GM23338 (cell line): Measurements from ENCODE around the gene MMADHC. TPM values are rescaled to one million over a fixed set of nuclear protein-coding genes. Genes with fewer than 3 reads are reported as not detected.

ENCODE experiments used
- ATAC-seq: fragments of 200-7000 bp; cut with Tn5 transposase; 3 replicates; pipeline ENCODE4 v1.9.1; 2020
- DNase-seq: peaks from one replicate; pipeline ENCODE4 v3.0.0-alpha.2; 2015; ENCODE audit warnings: low spot score
- H2AFZ ChIP-seq: fragments of 200-600 bp; sonication (generic); 2 replicates; pipeline ENCODE4 v1.8.0; 2016; ENCODE audit warnings: antibody characterized with exemption, mild to moderate bottlenecking, moderate library complexity
- H3F3A ChIP-seq: fragments of 200-600 bp; sonication (generic); replicated peaks from 2 replicates; pipeline ENCODE4 v1.8.0; 2017; ENCODE audit warnings: antibody characterized with exemption, mixed run types, low read depth
- H3K27ac ChIP-seq: fragments of 200-600 bp; sonication (generic); 2 replicates; pipeline ENCODE4 v1.6.1; 2016; ENCODE audit warnings: low read depth
- H3K27me3 ChIP-seq: fragments of 200-600 bp; sonication (generic); 2 replicates; pipeline ENCODE4 v1.8.0; 2016; ENCODE audit warnings: mild to moderate bottlenecking, mixed run types, moderate library complexity; ENCODE audit not compliant: insufficient read depth
- H3K36me3 ChIP-seq: fragments of 200-600 bp; sonication (generic); 2 replicates; pipeline ENCODE4 v1.8.0; 2016; ENCODE audit warnings: mild to moderate bottlenecking; ENCODE audit not compliant: insufficient read depth
- H3K4me1 ChIP-seq: fragments of 200-600 bp; sonication (generic); 2 replicates; pipeline ENCODE4 v1.8.0; 2016; ENCODE audit warnings: mild to moderate bottlenecking, moderate library complexity; ENCODE audit not compliant: insufficient read depth
- H3K4me2 ChIP-seq: fragments of 200-600 bp; sonication (generic); 2 replicates; pipeline ENCODE4 v1.7.1; 2017; ENCODE audit warnings: mixed run types
- H3K4me3 ChIP-seq: fragments of 200-600 bp; sonication (generic); 2 replicates; pipeline ENCODE4 v1.6.1; 2016; ENCODE audit warnings: mixed run types
- H3K79me2 ChIP-seq: fragments of 200-600 bp; sonication (generic); replicated peaks from 2 replicates; pipeline ENCODE4 v1.8.0; 2017; ENCODE audit warnings: mild to moderate bottlenecking; ENCODE audit not compliant: insufficient read depth
- H3K9me2 ChIP-seq: fragments of 200-600 bp; sonication (generic); 2 replicates; pipeline ENCODE4 v1.8.0; 2017; ENCODE audit not compliant: insufficient read depth
- H4K20me1 ChIP-seq: fragments of 200-600 bp; sonication (generic); replicated peaks from 2 replicates; pipeline ENCODE4 v1.8.0; 2017; ENCODE audit warnings: mild to moderate bottlenecking; ENCODE audit not compliant: insufficient read depth
- H3K27ac Mint-ChIP-seq: 2 replicates; pipeline ENCODE4 v1.8.0; 2020; ENCODE audit warnings: inconsistent platforms, mild to moderate bottlenecking, moderate library complexity, mixed read lengths
- H3K27me3 Mint-ChIP-seq: 3 replicates; pipeline ENCODE4 v1.8.0; 2022; ENCODE audit warnings: low read depth, mild to moderate bottlenecking, moderate library complexity, mixed read lengths, inconsistent platforms; ENCODE audit not compliant: insufficient read depth, poor library complexity
- H3K36me3 Mint-ChIP-seq: 3 replicates; pipeline ENCODE4 v1.8.0; 2021; ENCODE audit warnings: low read depth, mild to moderate bottlenecking, inconsistent platforms, moderate library complexity, mixed read lengths
- H3K4me1 Mint-ChIP-seq: 3 replicates; pipeline ENCODE4 v1.8.0; 2020; ENCODE audit warnings: mild to moderate bottlenecking, inconsistent platforms, mixed read lengths
- H3K4me3 Mint-ChIP-seq: 3 replicates; pipeline ENCODE4 v1.8.0; 2021; ENCODE audit warnings: moderate library complexity, mild to moderate bottlenecking, inconsistent platforms, mixed read lengths
- H3K9me3 Mint-ChIP-seq: 3 replicates; pipeline ENCODE4 v1.8.0; 2020; ENCODE audit warnings: moderate library complexity, mild to moderate bottlenecking, inconsistent platforms, mixed read lengths
- CREB1 ChIP-seq: fragments of 250-450 bp; sonication (Bioruptor Pico); IDR thresholded peaks from 2 replicates; pipeline ENCODE4 v1.5.0; 2020; ENCODE audit warnings: low read depth, mild to moderate bottlenecking, moderate library complexity
- EZH2 ChIP-seq: fragments of 200-600 bp; sonication (generic); IDR thresholded peaks from one replicate; pipeline ENCODE4 v1.8.0; 2017; ENCODE audit warnings: antibody characterized with exemption, mild to moderate bottlenecking, low read depth; ENCODE audit not compliant: unreplicated experiment
- EZH2phosphoT487 ChIP-seq: fragments of 200-600 bp; sonication (generic); IDR thresholded peaks from one replicate; pipeline ENCODE4 v1.8.1; 2018; ENCODE audit warnings: antibody characterized with exemption; ENCODE audit not compliant: unreplicated experiment
- JUNB ChIP-seq: IDR thresholded peaks from one replicate; pipeline ENCODE4 v1.6.1; 2016; ENCODE audit warnings: antibody characterized with exemption; ENCODE audit not compliant: unreplicated experiment
- NANOG ChIP-seq: IDR thresholded peaks from 2 replicates; pipeline ENCODE4 v1.6.1; 2016; ENCODE audit warnings: antibody characterized with exemption, borderline replicate concordance
- POLR2AphosphoS5 ChIP-seq: IDR thresholded peaks from 2 replicates; pipeline ENCODE4 v1.6.1; 2016; ENCODE audit warnings: antibody characterized with exemption, low read depth
- STAT1 ChIP-seq: IDR thresholded peaks from one replicate; pipeline ENCODE4 v1.6.1; 2016; ENCODE audit warnings: antibody characterized with exemption; ENCODE audit not compliant: unreplicated experiment
- ZNF114 ChIP-seq: fragments of 250-450 bp; sonication (Bioruptor Pico); IDR thresholded peaks from 2 replicates; pipeline ENCODE4 v1.5.0; 2020; ENCODE audit warnings: mild to moderate bottlenecking, moderate library complexity
- polyA plus RNA-seq: library from polyadenylated mRNA; unstranded; fragments of >200 nt; fragmentation: Nextera tagmentation; extraction: Ambion mirVana; gene quantifications from 2 replicates; pipeline ENCODE4 v1.2.1, GENCODE V29; 2016
- total RNA-seq: library from RNA; depleted of rRNA; stranded (reverse); fragments of >200 nt; shearing (Covaris generic); gene quantifications from 2 replicates; pipeline ENCODE4 v1.2.3, GENCODE V29; 2014
- TF ChIP-seq, protein P1 (sequence below), 2 experiments: fragments of 200-600 bp in 1 of 2; sonication (generic) in 1 of 2; conservative IDR thresholded peaks; 2 replicates each; pipeline versions ENCODE4 v1.5.1 to v1.6.1; 2016 to 2017; ENCODE audit warnings: antibody characterized with exemption in 2 of 2, low read depth in 2 of 2, mild to moderate bottlenecking in 2 of 2, moderate library complexity in 1 of 2
- TF ChIP-seq, protein P2 (sequence below): IDR thresholded peaks from 2 replicates; pipeline ENCODE4 v1.6.1; 2016; ENCODE audit warnings: antibody characterized with exemption
- TF ChIP-seq, protein P3 (sequence below): IDR thresholded peaks from one replicate; pipeline ENCODE4 v1.6.1; 2018; ENCODE audit warnings: antibody characterized with exemption; ENCODE audit not compliant: unreplicated experiment

MMADHC gene
- total and polyA plus RNA-seq, 2 experiments from 2014 or later, result 135 to 163 TPM

DNA sequence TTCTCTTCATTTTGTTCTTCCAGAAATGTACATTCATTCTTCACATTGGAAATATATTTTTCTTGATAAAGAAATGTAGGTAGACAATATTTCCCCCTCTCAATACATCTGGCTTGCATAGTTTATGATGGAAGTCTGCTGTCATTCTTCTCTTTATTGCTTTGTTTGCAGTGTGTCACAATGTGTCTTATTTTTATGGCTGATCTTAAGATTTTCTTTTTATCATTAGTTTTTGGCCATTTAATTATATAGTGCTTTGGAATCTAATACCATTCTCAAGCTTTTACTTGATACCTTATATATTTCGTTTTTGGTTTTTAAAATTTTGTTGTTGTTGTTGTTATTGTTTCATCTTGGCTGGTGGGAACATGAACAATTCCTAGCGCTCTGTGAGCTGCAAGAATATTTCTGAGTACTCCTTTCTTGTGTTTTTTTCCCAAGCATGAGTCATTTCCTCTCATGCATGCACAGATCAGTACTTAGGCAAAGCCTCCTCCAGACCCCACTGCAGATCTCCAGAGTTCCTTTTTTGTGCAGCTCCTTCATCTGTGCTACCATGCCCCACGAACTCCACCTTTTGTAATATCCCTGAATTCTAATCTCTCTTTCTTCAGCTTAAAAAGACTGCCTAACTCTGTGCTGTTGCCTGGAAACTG, 13.7 kb upstream of the MMADHC start:
- H3K4me2 ChIP-seq, result no peak overlapping the region
- H3K4me1 ChIP-seq, result no peaks in the 10 kb centered on the region
- no peaks in the 10 kb centered on the region for H4K20me1 ChIP-seq
- Mint-ChIP-seq H3K4me1 (peaks cover 7% of the 10 kb centered on the region; the same call in 2 of the 3 replicates), H3K4me3 (no peak overlapping the region), H3K9me3 (peaks cover 13% of the 10 kb centered on the region), H3K36me3 (peaks cover 5% of the 10 kb centered on the region; the same call in 2 of the 3 replicates), H3K27ac (no peak overlapping the region), H3K27me3 (peaks cover 1% of the 10 kb centered on the region)
- no peaks in the 10 kb centered on the region for H3K36me3 ChIP-seq
- TF ChIP-seq ZNF114 (CRISPR knock-in tag) (no peak), STAT1 (no peak), CREB1 (CRISPR knock-in tag) (no peak), JUNB (no peak), EZH2phosphoT487 (no peak), POLR2AphosphoS5 (no peak), NANOG (no peak), EZH2 (no peak)
- TF ChIP-seq, protein P1, sequence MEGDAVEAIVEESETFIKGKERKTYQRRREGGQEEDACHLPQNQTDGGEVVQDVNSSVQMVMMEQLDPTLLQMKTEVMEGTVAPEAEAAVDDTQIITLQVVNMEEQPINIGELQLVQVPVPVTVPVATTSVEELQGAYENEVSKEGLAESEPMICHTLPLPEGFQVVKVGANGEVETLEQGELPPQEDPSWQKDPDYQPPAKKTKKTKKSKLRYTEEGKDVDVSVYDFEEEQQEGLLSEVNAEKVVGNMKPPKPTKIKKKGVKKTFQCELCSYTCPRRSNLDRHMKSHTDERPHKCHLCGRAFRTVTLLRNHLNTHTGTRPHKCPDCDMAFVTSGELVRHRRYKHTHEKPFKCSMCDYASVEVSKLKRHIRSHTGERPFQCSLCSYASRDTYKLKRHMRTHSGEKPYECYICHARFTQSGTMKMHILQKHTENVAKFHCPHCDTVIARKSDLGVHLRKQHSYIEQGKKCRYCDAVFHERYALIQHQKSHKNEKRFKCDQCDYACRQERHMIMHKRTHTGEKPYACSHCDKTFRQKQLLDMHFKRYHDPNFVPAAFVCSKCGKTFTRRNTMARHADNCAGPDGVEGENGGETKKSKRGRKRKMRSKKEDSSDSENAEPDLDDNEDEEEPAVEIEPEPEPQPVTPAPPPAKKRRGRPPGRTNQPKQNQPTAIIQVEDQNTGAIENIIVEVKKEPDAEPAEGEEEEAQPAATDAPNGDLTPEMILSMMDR (conservative IDR thresholded peaks at IDR 0.05; ENCODE audit: low read depth in 2 of 2), result no peak
- TF ChIP-seq, protein P2, sequence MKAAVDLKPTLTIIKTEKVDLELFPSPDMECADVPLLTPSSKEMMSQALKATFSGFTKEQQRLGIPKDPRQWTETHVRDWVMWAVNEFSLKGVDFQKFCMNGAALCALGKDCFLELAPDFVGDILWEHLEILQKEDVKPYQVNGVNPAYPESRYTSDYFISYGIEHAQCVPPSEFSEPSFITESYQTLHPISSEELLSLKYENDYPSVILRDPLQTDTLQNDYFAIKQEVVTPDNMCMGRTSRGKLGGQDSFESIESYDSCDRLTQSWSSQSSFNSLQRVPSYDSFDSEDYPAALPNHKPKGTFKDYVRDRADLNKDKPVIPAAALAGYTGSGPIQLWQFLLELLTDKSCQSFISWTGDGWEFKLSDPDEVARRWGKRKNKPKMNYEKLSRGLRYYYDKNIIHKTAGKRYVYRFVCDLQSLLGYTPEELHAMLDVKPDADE, result no peak
- TF ChIP-seq, protein P3, sequence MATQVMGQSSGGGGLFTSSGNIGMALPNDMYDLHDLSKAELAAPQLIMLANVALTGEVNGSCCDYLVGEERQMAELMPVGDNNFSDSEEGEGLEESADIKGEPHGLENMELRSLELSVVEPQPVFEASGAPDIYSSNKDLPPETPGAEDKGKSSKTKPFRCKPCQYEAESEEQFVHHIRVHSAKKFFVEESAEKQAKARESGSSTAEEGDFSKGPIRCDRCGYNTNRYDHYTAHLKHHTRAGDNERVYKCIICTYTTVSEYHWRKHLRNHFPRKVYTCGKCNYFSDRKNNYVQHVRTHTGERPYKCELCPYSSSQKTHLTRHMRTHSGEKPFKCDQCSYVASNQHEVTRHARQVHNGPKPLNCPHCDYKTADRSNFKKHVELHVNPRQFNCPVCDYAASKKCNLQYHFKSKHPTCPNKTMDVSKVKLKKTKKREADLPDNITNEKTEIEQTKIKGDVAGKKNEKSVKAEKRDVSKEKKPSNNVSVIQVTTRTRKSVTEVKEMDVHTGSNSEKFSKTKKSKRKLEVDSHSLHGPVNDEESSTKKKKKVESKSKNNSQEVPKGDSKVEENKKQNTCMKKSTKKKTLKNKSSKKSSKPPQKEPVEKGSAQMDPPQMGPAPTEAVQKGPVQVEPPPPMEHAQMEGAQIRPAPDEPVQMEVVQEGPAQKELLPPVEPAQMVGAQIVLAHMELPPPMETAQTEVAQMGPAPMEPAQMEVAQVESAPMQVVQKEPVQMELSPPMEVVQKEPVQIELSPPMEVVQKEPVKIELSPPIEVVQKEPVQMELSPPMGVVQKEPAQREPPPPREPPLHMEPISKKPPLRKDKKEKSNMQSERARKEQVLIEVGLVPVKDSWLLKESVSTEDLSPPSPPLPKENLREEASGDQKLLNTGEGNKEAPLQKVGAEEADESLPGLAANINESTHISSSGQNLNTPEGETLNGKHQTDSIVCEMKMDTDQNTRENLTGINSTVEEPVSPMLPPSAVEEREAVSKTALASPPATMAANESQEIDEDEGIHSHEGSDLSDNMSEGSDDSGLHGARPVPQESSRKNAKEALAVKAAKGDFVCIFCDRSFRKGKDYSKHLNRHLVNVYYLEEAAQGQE, result no peak
- DNase-seq (no peak), ATAC-seq (no peak)
- no peaks in the 10 kb centered on the region for H3K9me2 ChIP-seq
- H2AFZ ChIP-seq, result no peak overlapping the region
- H3K27me3 ChIP-seq, result no peaks in the 10 kb centered on the region
- no peaks in the 10 kb centered on the region for H3F3A ChIP-seq
- H3K4me3 ChIP-seq, result no peak overlapping the region
- no peaks in the 10 kb centered on the region for H3K79me2 ChIP-seq
- H3K27ac ChIP-seq, result no peak overlapping the region
